Measurements from ENCODE around the gene TMEM38B. TPM values are rescaled to one million over a fixed set of nuclear protein-coding genes. Genes with fewer than 3 reads are reported as not detected.

The TMEM38B gene
- polyA plus RNA-seq, 3 donors from 2014 or later: 15.9 to 21.3 (median 17.9) TPM

- H3K9me3 Mint-ChIP-seq: no peaks in the 10 kb centered on the region
- peaks cover 5 to 6% (median 5%) of the 10 kb centered on the region in 3 donors for H3K27me3 Mint-ChIP-seq (ENCODE audit: low read depth in 3 of 3)
- DNase-seq: no peak
- no peak overlapping the region for H3K27ac Mint-ChIP-seq
- no peaks in the 10 kb centered on the region for H3K4me1 Mint-ChIP-seq
- H3K4me3 Mint-ChIP-seq: no peak overlapping the region
- H3K36me3 Mint-ChIP-seq: peaks cover 0 to 3% (median 0%) of the 10 kb centered on the region in 3 donors
Observed at GRCh38 chr9:105672711-105673234, 21.6 kb upstream of the TMEM38B start.

GRCh38 chr9:105673850-105674387 is 20.4 kb upstream of the TMEM38B start:
- DNase-seq: no peak
- no peaks in the 10 kb centered on the region for H3K4me1 Mint-ChIP-seq
- peaks cover 5 to 6% (median 5%) of the 10 kb centered on the region in 3 donors for H3K27me3 Mint-ChIP-seq (ENCODE audit: low read depth in 3 of 3)
- H3K4me3 Mint-ChIP-seq: no peak overlapping the region
- H3K36me3 Mint-ChIP-seq: peaks cover 0 to 3% (median 0%) of the 10 kb centered on the region in 3 donors
- H3K9me3 Mint-ChIP-seq: no peaks in the 10 kb centered on the region
- no peak overlapping the region for H3K27ac Mint-ChIP-seq

- no peak for DNase-seq
- peaks cover 0 to 4% (median 2%) of the 10 kb centered on the region in 3 donors for H3K27me3 Mint-ChIP-seq (ENCODE audit: low read depth in 3 of 3)
- H3K36me3 Mint-ChIP-seq: peaks cover 0 to 3% (median 0%) of the 10 kb centered on the region in 3 donors
- no peaks in the 10 kb centered on the region for H3K4me1 Mint-ChIP-seq
- H3K27ac Mint-ChIP-seq: no peak overlapping the region
- H3K9me3 Mint-ChIP-seq: no peaks in the 10 kb centered on the region
- no peak overlapping the region for H3K4me3 Mint-ChIP-seq
Observed at GRCh38 chr9:105676351-105676923, 17.9 kb upstream of the TMEM38B start.

- Mint-ChIP-seq H3K9me3 (no peaks in the 10 kb centered on the region), H3K27ac (no peak overlapping the region), H3K36me3 (no peaks in the 10 kb centered on the region), H3K4me3 (no peak overlapping the region), H3K4me1 (no peaks in the 10 kb centered on the region), H3K27me3 (ENCODE audit: low read depth in 3 of 3) (peaks cover 0 to 2% (median 0%) of the 10 kb centered on the region in 3 donors)
- DNase-seq: no peak
Observed at GRCh38 chr9:105678163-105678562, 16.2 kb upstream of the TMEM38B start.

GRCh38 chr9:105678781-105679180 is 15.6 kb upstream of the TMEM38B start:
- no peaks in the 10 kb centered on the region for H3K9me3 Mint-ChIP-seq
- peaks cover 0 to 1% (median 0%) of the 10 kb centered on the region in 3 donors for H3K36me3 Mint-ChIP-seq
- no peak overlapping the region for H3K27ac Mint-ChIP-seq
- no peak for DNase-seq
- no peaks in the 10 kb centered on the region for H3K4me1 Mint-ChIP-seq
- H3K4me3 Mint-ChIP-seq: no peak overlapping the region
- peaks cover 0 to 2% (median 0%) of the 10 kb centered on the region in 3 donors for H3K27me3 Mint-ChIP-seq (ENCODE audit: low read depth in 3 of 3)

GRCh38 chr9:105679257-105680022 is 14.9 kb upstream of the TMEM38B start:
- Mint-ChIP-seq H3K9me3 (no peaks in the 10 kb centered on the region), H3K4me1 (no peaks in the 10 kb centered on the region), H3K27ac (no peak overlapping the region), H3K4me3 (no peak overlapping the region), H3K36me3 (peaks cover 0 to 4% (median 0%) of the 10 kb centered on the region in 3 donors), H3K27me3 (ENCODE audit: low read depth in 3 of 3) (peaks cover 0 to 2% (median 0%) of the 10 kb centered on the region in 3 donors)
- no peak for DNase-seq

GRCh38 chr9:105681313-105681712 is 13.0 kb upstream of the TMEM38B start:
- no peaks in the 10 kb centered on the region for H3K9me3 Mint-ChIP-seq
- peaks cover 0 to 4% (median 0%) of the 10 kb centered on the region in 3 donors for H3K36me3 Mint-ChIP-seq
- DNase-seq: no peak
- peaks cover 0 to 6% (median 2%) of the 10 kb centered on the region in 3 donors for H3K27me3 Mint-ChIP-seq (ENCODE audit: low read depth in 3 of 3)
- no peak overlapping the region for H3K27ac Mint-ChIP-seq
- H3K4me3 Mint-ChIP-seq: no peak overlapping the region
- H3K4me1 Mint-ChIP-seq: no peaks in the 10 kb centered on the region

GRCh38 chr9:105681724-105682123 is 12.6 kb upstream of the TMEM38B start:
- Mint-ChIP-seq H3K4me1 (no peaks in the 10 kb centered on the region), H3K27ac (no peak overlapping the region), H3K4me3 (no peak overlapping the region), H3K36me3 (peaks cover 0 to 4% (median 0%) of the 10 kb centered on the region in 3 donors), H3K9me3 (no peaks in the 10 kb centered on the region), H3K27me3 (ENCODE audit: low read depth in 3 of 3) (peaks cover 0 to 6% (median 2%) of the 10 kb centered on the region in 3 donors)
- no peak for DNase-seq

GRCh38 chr9:105683688-105684275 is 10.6 kb upstream of the TMEM38B start:
- Mint-ChIP-seq H3K27me3 (ENCODE audit: low read depth in 3 of 3) (peaks cover 0 to 6% (median 2%) of the 10 kb centered on the region in 3 donors), H3K4me1 (no peaks in the 10 kb centered on the region), H3K27ac (no peak overlapping the region), H3K36me3 (peaks cover 0 to 4% (median 0%) of the 10 kb centered on the region in 3 donors), H3K4me3 (no peak overlapping the region), H3K9me3 (no peaks in the 10 kb centered on the region)
- no peak for DNase-seq

- Mint-ChIP-seq H3K36me3 (peaks cover 0 to 4% (median 0%) of the 10 kb centered on the region in 3 donors), H3K27me3 (ENCODE audit: low read depth in 3 of 3) (peaks cover 2 to 11% (median 2%) of the 10 kb centered on the region in 3 donors), H3K4me1 (no peaks in the 10 kb centered on the region), H3K9me3 (no peaks in the 10 kb centered on the region), H3K27ac (no peak overlapping the region), H3K4me3 (no peak overlapping the region)
- DNase-seq: no peak
Observed at GRCh38 chr9:105686936-105687335, 7.4 kb upstream of the TMEM38B start.

- DNase-seq: no peak
- no peak overlapping the region for H3K4me3 Mint-ChIP-seq
- no peak overlapping the region for H3K27ac Mint-ChIP-seq
- peaks cover 7 to 13% (median 10%) of the 10 kb centered on the region in 3 donors for H3K27me3 Mint-ChIP-seq (ENCODE audit: low read depth in 3 of 3)
- peaks cover 18 to 19% of the 10 kb centered on the region in 2 donors for H3K4me1 Mint-ChIP-seq
- no peaks in the 10 kb centered on the region for H3K9me3 Mint-ChIP-seq
- H3K36me3 Mint-ChIP-seq: no peaks in the 10 kb centered on the region
Observed at GRCh38 chr9:105690742-105691141, 3.6 kb upstream of the TMEM38B start.

- Mint-ChIP-seq H3K36me3 (no peaks in the 10 kb centered on the region), H3K4me3 (peak overlapping the region; percentile 81 to 90 (median 87)), H3K9me3 (no peaks in the 10 kb centered on the region), H3K27me3 (ENCODE audit: low read depth in 3 of 3) (peaks cover 7 to 13% (median 10%) of the 10 kb centered on the region in 3 donors), H3K27ac (peak overlapping the region in 2 of 6 donors; percentile 3 to 9), H3K4me1 (peaks cover 19 to 21% of the 10 kb centered on the region in 2 donors)
- DNase-seq: peak; percentile 9 to 14 (median 13)
Observed at GRCh38 chr9:105693435-105694189, 729 bp upstream of the TMEM38B start.
